Chondrocyte (in vitro differentiated cells): ENCODE measurements around the gene LNP1. TPM values are rescaled to one million over a fixed set of nuclear protein-coding genes. Genes with fewer than 3 reads are reported as not detected.

Experiments used
- DNase-seq: peaks from one replicate; pipeline ENCODE4 v3.0.0; 2021; ENCODE audit warnings: mixed read lengths, low spot score
- H3K27ac Mint-ChIP-seq: one replicate; pipeline ENCODE4 v1.8.0; 2021; ENCODE audit warnings: mild to moderate bottlenecking, moderate library complexity, mixed read lengths; ENCODE audit not compliant: unreplicated experiment
- H3K27me3 Mint-ChIP-seq: 2 replicates; pipeline ENCODE4 v1.8.0; 2021; ENCODE audit warnings: low read depth, mixed read lengths
- H3K36me3 Mint-ChIP-seq: 2 replicates; pipeline ENCODE4 v1.8.0; 2021; ENCODE audit warnings: low read depth, mixed read lengths
- H3K4me1 Mint-ChIP-seq: 2 replicates; pipeline ENCODE4 v1.8.0; 2021; ENCODE audit warnings: low read depth, mild to moderate bottlenecking, mixed read lengths
- H3K4me3 Mint-ChIP-seq: one replicate; pipeline ENCODE4 v1.8.0; 2021; ENCODE audit warnings: mild to moderate bottlenecking, moderate library complexity, mixed read lengths; ENCODE audit not compliant: unreplicated experiment
- H3K9me3 Mint-ChIP-seq: 2 replicates; pipeline ENCODE4 v1.8.0; 2021; ENCODE audit warnings: low read depth, mixed read lengths
- CTCF ChIP-seq: fragments of 200-600 bp; sonication (generic); IDR thresholded peaks from 2 replicates; pipeline ENCODE4 v1.5.0; 2021; ENCODE audit warnings: antibody characterized with exemption, mild to moderate bottlenecking, moderate library complexity
- total RNA-seq: library from RNA; stranded (reverse); gene quantifications from 3 replicates; pipeline ENCODE4 v1.2.1, GENCODE V29; 2021

LNP1 gene
- total RNA-seq, 1 donor from 2014 or later: 1.0 TPM

- Mint-ChIP-seq H3K27ac (no peak overlapping the region), H3K36me3 (peaks cover 6% of the 10 kb centered on the region), H3K4me3 (no peak overlapping the region), H3K4me1 (no peaks in the 10 kb centered on the region), H3K9me3 (peaks cover 11% of the 10 kb centered on the region), H3K27me3 (peaks cover 34% of the 10 kb centered on the region)
- TF ChIP-seq CTCF: no peak
- no peak for DNase-seq
Observed at GRCh38 chr3:100480081-100480480, 78.7 kb downstream of the LNP1 start.

DNA sequence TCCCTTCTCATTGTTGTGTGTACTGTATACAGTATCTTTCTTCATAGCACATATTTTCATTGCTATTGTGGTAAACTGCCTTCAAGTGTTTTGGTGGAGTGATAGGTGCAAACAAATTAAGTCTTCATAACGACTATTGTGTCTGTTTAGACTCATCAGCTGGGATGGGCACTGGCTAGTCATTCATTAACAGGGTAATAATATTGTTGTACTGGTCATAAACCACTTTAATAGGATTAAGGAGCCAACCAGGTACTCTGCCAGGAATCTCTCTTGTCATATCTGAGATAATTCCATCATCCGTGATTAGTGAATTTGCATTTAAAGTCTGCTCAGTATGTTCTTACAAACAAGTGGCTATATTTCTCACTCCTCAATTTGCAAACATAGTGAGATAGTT, 80.8 kb downstream of the LNP1 start:
- no peak for DNase-seq
- Mint-ChIP-seq H3K4me3 (no peak overlapping the region), H3K27ac (no peak overlapping the region), H3K27me3 (peaks cover 29% of the 10 kb centered on the region), H3K4me1 (no peaks in the 10 kb centered on the region), H3K9me3 (peaks cover 4% of the 10 kb centered on the region), H3K36me3 (peaks cover 1% of the 10 kb centered on the region)
- no peak for TF ChIP-seq CTCF

- Mint-ChIP-seq H3K4me1 (no peaks in the 10 kb centered on the region), H3K9me3 (peaks cover 10% of the 10 kb centered on the region), H3K4me3 (no peak overlapping the region), H3K27me3 (peaks cover 29% of the 10 kb centered on the region), H3K27ac (no peak overlapping the region), H3K36me3 (peaks cover 3% of the 10 kb centered on the region)
- DNase-seq: no peak
- TF ChIP-seq CTCF: no peak
Observed at GRCh38 chr3:100483529-100483928, 82.2 kb downstream of the LNP1 start.

DNA sequence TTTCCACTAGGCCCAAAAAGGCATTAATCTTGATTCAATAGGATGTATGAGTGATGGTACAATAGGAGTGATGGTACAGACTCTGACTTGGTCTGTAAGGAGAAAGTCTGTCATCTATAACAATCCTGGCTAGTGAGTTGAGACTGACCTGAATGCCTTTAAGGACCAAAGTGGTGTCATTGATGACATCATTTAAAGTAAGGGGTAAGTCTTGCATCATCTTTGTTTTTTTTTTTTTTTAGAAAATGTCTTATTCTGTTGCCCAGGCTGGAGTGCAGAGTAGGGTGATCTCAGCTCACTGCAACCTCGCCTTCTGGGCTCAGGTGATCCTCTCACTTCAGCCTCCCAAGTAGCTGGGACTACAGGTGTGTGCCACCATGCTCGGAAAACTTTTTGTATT, 85.5 kb downstream of the LNP1 start:
- H3K36me3 Mint-ChIP-seq: peaks cover 4% of the 10 kb centered on the region

GRCh38 chr3:100489118-100489517, 87.8 kb downstream of the LNP1 start:
- TF ChIP-seq CTCF: no peak
- Mint-ChIP-seq H3K27ac (no peak overlapping the region), H3K9me3 (peaks cover 11% of the 10 kb centered on the region), H3K36me3 (peaks cover 4% of the 10 kb centered on the region), H3K27me3 (peaks cover 11% of the 10 kb centered on the region), H3K4me1 (peaks cover 14% of the 10 kb centered on the region), H3K4me3 (no peak overlapping the region)
- DNase-seq: no peak

More for the DNA sequence above, 85.5 kb downstream of the LNP1 start:
- Mint-ChIP-seq H3K27me3 (peaks cover 23% of the 10 kb centered on the region), H3K27ac (no peak overlapping the region), H3K9me3 (peaks cover 11% of the 10 kb centered on the region), H3K4me3 (no peak overlapping the region), H3K4me1 (peaks cover 6% of the 10 kb centered on the region)
- no peak for DNase-seq
- no peak for TF ChIP-seq CTCF
